Activated T-helper 1 cell treated with Interleukin-2 at 50 U/mL for 16 hours (primary cell): Measurements from ENCODE around the gene GLIS1.

ENCODE experiments used
- DNase-seq: peaks from one replicate; pipeline ENCODE4 v3.0.0-alpha.2; 2020; ENCODE audit warnings: low read depth

GLIS1 gene

GRCh38 chr1:53616511-53616910, 122.5 kb downstream of the GLIS1 start:
- DNase-seq = no peak

- DNase-seq = no peak
These were observed 123.9 kb downstream of the GLIS1 start for GRCh38 chr1:53615101-53615500.

GRCh38 chr1:53614231-53615021, 124.5 kb downstream of the GLIS1 start:
- no peak for DNase-seq

- no peak for DNase-seq
These were observed 130.3 kb downstream of the GLIS1 start for GRCh38 chr1:53608676-53609075.

GRCh38 chr1:53608071-53608470, 130.9 kb downstream of the GLIS1 start:
- no peak for DNase-seq

GRCh38 chr1:53606651-53607051, 132.3 kb downstream of the GLIS1 start:
- no peak for DNase-seq

- no peak for DNase-seq
These were observed 132.8 kb downstream of the GLIS1 start for GRCh38 chr1:53606197-53606596.

- no peak for DNase-seq
These were observed 133.8 kb downstream of the GLIS1 start for GRCh38 chr1:53605181-53605580.

- no peak for DNase-seq
These were observed 134.6 kb downstream of the GLIS1 start for GRCh38 chr1:53604291-53604919.

GRCh38 chr1:53603431-53603830, 135.5 kb downstream of the GLIS1 start:
- DNase-seq = no peak

GRCh38 chr1:53601867-53602775, 136.8 kb downstream of the GLIS1 start:
- no peak for DNase-seq

- DNase-seq = no peak
These were observed 137.8 kb downstream of the GLIS1 start for GRCh38 chr1:53601031-53601745.

- no peak for DNase-seq
These were observed 138.4 kb downstream of the GLIS1 start for GRCh38 chr1:53600561-53600960.

- DNase-seq = no peak
These were observed 139.0 kb downstream of the GLIS1 start for GRCh38 chr1:53600001-53600400.

- no peak for DNase-seq
These were observed 139.5 kb downstream of the GLIS1 start for GRCh38 chr1:53599481-53599880.

GRCh38 chr1:53598966-53599365, 140.0 kb downstream of the GLIS1 start:
- no peak for DNase-seq

- DNase-seq = no peak
These were observed 143.1 kb downstream of the GLIS1 start for GRCh38 chr1:53595906-53596305.

- no peak for DNase-seq
These were observed 144.4 kb downstream of the GLIS1 start for GRCh38 chr1:53594391-53595180.

GRCh38 chr1:53593758-53594380, 145.1 kb downstream of the GLIS1 start:
- no peak for DNase-seq

GRCh38 chr1:53592985-53593757, 145.8 kb downstream of the GLIS1 start:
- DNase-seq = no peak
